Cardiac muscle cell (in vitro differentiated cells and primary cell): ENCODE results near the gene HDLBP. TPM values are rescaled to one million over a fixed set of nuclear protein-coding genes. Genes with fewer than 3 reads are reported as not detected.
A peak's percentile ranks its signal among the peaks of the same experiment; 100 is the strongest.

Experiments used
- DNase-seq, 2 donors: peaks; one replicate each; pipeline versions ENCODE4 v3.0.0 to v3.0.0-alpha.2; 2010 to 2017; ENCODE audit warnings: low read depth in 1 of 2, low spot score in 1 of 2
- H3K27ac ChIP-seq: fragments of 200-600 bp; sonication (generic); 2 replicates; pipeline ENCODE4 v1.5.1; 2016
- H3K27me3 ChIP-seq: fragments of 200-600 bp; sonication (generic); 2 replicates; pipeline ENCODE4 v1.6.0; 2016; ENCODE audit warnings: control low read depth
- H3K36me3 ChIP-seq: fragments of 200-600 bp; sonication (generic); 2 replicates; pipeline ENCODE4 v1.5.1; 2016; ENCODE audit warnings: control low read depth
- H3K4me1 ChIP-seq: fragments of 200-600 bp; sonication (generic); 2 replicates; pipeline ENCODE4 v1.8.1; 2017; ENCODE audit warnings: low read depth, mild to moderate bottlenecking, mixed run types
- H3K4me3 ChIP-seq: fragments of 200-600 bp; sonication (generic); 2 replicates; pipeline ENCODE4 v1.5.1; 2016; ENCODE audit warnings: mild to moderate bottlenecking
- H3K9me3 ChIP-seq: fragments of 200-600 bp; sonication (generic); 2 replicates; pipeline ENCODE4 v1.5.1; 2017; ENCODE audit warnings: low read depth, mild to moderate bottlenecking, control low read depth
- polyA plus RNA-seq: library from polyadenylated mRNA; unstranded; fragments of >200 nt; fragmentation: Nextera tagmentation; extraction: Ambion mirVana; gene quantifications from 2 replicates; pipeline ENCODE4 v1.2.1, GENCODE V29; 2016
- total RNA-seq: library from RNA; depleted of rRNA; stranded (reverse); fragments of >200 nt; gene quantifications from 2 replicates; pipeline ENCODE4 v1.2.3, GENCODE V29; 2016
- TF ChIP-seq, protein P1 (sequence below): IDR thresholded peaks from 2 replicates; pipeline ENCODE4 v1.5.1; 2012; ENCODE audit warnings: low read depth, mild to moderate bottlenecking, low read length

Gene HDLBP
- total and polyA plus RNA-seq, 2 experiments from 2014 or later, result 261 to 313 TPM

DNA sequence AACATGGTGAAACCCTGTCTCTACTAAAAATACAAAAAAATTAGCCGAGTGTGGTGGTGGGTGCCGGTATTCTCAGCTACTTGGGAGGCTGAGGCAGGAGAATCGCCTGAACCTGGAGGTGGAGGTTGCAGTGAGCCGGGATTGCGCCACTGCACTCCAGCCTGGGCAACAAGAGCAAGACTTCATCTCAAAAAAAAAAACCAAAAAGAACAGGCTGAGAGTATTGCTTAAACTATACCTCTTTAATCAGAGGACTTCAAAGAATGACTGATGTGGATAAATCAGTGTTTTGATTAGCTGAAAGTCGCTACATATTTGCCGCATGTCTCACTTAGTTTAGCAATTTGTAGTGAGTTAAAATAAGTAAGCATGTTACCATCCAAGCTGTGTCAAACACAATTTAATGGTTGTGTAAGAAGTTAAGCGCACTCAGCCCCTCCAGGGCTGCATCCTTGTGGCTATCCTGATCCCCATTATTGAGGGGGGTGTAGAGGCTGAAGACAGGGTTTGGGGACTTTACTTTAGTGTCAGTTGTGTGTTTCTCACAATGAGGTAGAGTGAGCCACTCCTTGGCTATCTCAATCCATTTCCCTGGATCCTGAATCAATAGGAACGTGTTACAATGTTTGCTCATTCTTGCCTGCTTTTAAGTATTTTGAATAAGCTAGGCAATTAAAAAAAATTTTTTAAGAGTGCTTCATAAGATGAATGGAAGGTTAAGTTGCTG, 29.6 kb upstream of the HDLBP start:
- no peak for DNase-seq
- H3K36me3 ChIP-seq, result peaks cover 89% of the 10 kb centered on the region

DNA sequence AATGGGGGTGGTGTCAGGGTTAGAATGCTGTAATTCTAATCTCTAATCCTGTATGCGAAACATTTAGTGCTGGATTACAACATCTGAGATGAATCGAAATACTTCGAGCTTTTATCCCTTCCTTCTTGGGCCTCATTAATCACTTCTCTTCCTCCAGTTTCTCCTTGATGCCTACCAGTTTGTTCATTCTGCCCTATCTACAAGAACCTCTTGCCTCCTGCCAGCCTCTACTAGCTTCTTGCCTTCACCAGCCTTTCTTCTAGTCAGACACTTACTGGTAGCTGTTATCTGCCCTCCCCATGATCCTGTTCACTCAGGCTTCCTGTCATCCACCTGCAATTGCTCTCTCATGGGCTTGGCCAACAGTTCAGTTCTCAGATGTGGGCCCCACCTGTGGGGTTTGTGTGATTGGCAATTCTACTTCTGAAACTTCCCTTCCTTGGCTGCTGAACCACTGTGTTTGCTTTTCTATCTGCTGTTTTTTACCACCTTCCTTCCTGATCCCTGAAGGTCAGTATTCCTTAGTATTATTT, 25.2 kb upstream of the HDLBP start:
- no peak for DNase-seq
- Histone ChIP-seq H3K9me3 (no peaks in the 10 kb centered on the region), H3K36me3 (peaks cover 84% of the 10 kb centered on the region), H3K27me3 (no peaks in the 10 kb centered on the region), H3K4me3 (no peak overlapping the region), H3K27ac (peak overlapping the region; percentile 63), H3K4me1 (no peaks in the 10 kb centered on the region)
- TF ChIP-seq, protein P1, sequence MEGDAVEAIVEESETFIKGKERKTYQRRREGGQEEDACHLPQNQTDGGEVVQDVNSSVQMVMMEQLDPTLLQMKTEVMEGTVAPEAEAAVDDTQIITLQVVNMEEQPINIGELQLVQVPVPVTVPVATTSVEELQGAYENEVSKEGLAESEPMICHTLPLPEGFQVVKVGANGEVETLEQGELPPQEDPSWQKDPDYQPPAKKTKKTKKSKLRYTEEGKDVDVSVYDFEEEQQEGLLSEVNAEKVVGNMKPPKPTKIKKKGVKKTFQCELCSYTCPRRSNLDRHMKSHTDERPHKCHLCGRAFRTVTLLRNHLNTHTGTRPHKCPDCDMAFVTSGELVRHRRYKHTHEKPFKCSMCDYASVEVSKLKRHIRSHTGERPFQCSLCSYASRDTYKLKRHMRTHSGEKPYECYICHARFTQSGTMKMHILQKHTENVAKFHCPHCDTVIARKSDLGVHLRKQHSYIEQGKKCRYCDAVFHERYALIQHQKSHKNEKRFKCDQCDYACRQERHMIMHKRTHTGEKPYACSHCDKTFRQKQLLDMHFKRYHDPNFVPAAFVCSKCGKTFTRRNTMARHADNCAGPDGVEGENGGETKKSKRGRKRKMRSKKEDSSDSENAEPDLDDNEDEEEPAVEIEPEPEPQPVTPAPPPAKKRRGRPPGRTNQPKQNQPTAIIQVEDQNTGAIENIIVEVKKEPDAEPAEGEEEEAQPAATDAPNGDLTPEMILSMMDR, result no peak

More for the DNA sequence above, 29.6 kb upstream of the HDLBP start:
- Histone ChIP-seq H3K4me1 (no peaks in the 10 kb centered on the region), H3K9me3 (no peaks in the 10 kb centered on the region), H3K27ac (no peak overlapping the region), H3K4me3 (no peak overlapping the region), H3K27me3 (no peaks in the 10 kb centered on the region)
- TF ChIP-seq, protein P1, result no peak

DNA sequence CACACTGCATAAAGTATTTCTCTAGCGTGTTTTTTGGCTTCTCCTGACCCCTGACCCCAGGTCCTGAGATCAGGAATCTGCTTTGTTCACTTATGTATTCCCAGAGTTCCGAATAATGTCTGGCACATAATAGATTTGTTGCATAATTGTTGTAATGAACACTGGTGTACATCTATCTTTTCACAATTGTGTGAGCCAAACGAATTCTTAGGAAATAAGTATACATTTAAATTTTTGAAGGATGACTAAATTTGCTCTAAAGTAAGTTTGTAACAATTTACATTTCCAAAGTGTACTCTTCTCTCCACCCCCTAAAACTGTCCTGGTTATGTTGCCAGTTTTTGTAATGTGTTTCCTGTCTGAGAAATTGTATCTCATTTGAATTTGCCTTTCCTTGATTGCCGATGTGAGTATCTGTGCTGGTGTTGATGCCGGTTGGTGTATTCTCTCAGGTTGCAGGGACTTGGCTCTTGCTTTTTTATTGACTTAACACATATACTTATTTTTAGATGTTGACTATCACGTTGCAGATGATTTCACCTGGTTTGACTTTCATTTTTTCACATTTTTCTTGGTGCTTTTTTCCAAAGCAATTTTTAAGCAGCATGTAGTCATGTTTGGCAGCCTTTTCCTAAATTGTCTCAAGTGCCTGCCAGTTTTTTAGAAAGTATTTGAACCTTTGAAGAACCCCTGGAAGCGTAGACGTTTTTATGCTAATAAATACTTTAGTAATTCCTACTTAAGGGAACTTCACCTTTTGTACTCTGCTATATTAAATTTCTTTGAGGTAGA, 24.6 kb upstream of the HDLBP start:
- H3K4me1 ChIP-seq, result no peaks in the 10 kb centered on the region
- DNase-seq, result peak in 1 of 2 donors; percentile 29
- no peaks in the 10 kb centered on the region for H3K9me3 ChIP-seq
- no peak overlapping the region for H3K4me3 ChIP-seq
- TF ChIP-seq, protein P1, result no peak
- no peaks in the 10 kb centered on the region for H3K27me3 ChIP-seq
- peaks cover 82% of the 10 kb centered on the region for H3K36me3 ChIP-seq
- peak overlapping the region; percentile 63 for H3K27ac ChIP-seq

DNA sequence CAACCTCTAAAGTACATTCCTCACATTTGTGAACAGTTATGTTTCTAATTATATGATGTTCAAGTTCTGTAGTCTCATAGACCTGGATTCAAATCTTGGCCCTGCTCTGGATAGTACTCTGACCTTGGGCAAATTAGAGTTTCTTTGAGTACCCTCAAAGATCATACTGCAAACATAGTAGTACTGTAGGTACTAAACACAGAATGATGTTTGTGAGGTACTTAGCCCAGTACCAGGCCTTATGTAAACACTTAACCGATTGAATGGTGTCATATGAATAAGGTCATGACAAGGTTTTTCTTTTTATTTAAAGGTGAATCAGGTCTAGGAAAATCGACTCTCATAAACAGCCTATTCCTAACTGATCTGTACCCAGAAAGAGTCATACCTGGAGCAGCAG, 19.3 kb upstream of the HDLBP start:
- no peaks in the 10 kb centered on the region for H3K27me3 ChIP-seq
- no peak overlapping the region for H3K4me3 ChIP-seq
- DNase-seq, result no peak
- H3K9me3 ChIP-seq, result no peaks in the 10 kb centered on the region
- no peaks in the 10 kb centered on the region for H3K4me1 ChIP-seq
- H3K27ac ChIP-seq, result peak overlapping the region; percentile 36
- TF ChIP-seq, protein P1, result no peak
- peaks cover 50% of the 10 kb centered on the region for H3K36me3 ChIP-seq

DNA sequence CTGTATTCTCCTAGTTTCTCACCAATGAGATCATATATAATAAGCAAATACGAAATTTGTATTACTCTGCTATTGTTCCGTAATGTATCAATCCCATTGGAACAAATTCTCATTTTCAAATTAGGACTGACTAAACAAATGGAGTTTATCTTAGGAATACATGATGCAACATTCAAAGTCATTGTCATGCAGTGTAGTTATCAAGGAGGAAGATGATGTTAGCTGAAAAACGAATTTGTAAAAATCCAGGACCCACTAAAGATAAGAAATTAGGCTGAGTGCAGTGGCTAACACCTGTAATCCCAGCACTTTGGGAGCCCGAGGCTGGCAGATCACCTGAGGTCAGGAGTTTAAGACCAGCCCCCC, 15.1 kb upstream of the HDLBP start:
- H3K27ac ChIP-seq, result no peak overlapping the region
- H3K9me3 ChIP-seq, result no peaks in the 10 kb centered on the region
- peaks cover 36% of the 10 kb centered on the region for H3K36me3 ChIP-seq

More for the DNA sequence above, 15.1 kb upstream of the HDLBP start:
- no peaks in the 10 kb centered on the region for H3K4me1 ChIP-seq
- no peak for DNase-seq
- H3K4me3 ChIP-seq, result no peak overlapping the region
- TF ChIP-seq, protein P1, result no peak
- H3K27me3 ChIP-seq, result no peaks in the 10 kb centered on the region
